ENCODE data around the gene CBR1. TPM values are rescaled to one million over a fixed set of nuclear protein-coding genes. Genes with fewer than 3 reads are reported as not detected.

Gene CBR1
- total and polyA plus RNA-seq, 2 donors (not counting 3 experiments of a cell fraction or from before 2014, with no cell fraction given) = 41.3 to 124 TPM

- Histone ChIP-seq H3K36me3 (ENCODE audit: control insufficient read depth in 2 of 2, extremely low read depth in 1 of 2, insufficient read depth in 2 of 2, low read length in 2 of 2) (peaks cover 0 to 20% of the 10 kb centered on the region in 2 experiments), H3K4me2 (ENCODE audit: insufficient read depth, low read length) (no peak overlapping the region), H2AFZ (ENCODE audit: low read depth, low read length) (no peak overlapping the region), H3K9me1 (replicated peaks; ENCODE audit: control insufficient read depth, extremely low read depth, insufficient read depth, low read length) (no peaks in the 10 kb centered on the region), H3K4me3 (replicated peaks in 1 of 3; ENCODE audit: insufficient read depth in 1 of 3, low read depth in 1 of 3, low read length in 3 of 3) (no peak overlapping the region), H4K20me1 (replicated peaks; ENCODE audit: control insufficient read depth, extremely low read depth, insufficient read depth, low read length) (no peaks in the 10 kb centered on the region), H3K9ac (replicated peaks; ENCODE audit: extremely low read depth, insufficient read depth, low read length) (no peak overlapping the region), H3K79me2 (ENCODE audit: control insufficient read depth, insufficient read depth, low read length) (no peaks in the 10 kb centered on the region), H3K9me3 (replicated peaks; ENCODE audit: control insufficient read depth, insufficient read depth, low read length) (no peaks in the 10 kb centered on the region), H3K27ac (ENCODE audit: insufficient read depth, low read depth, low read length) (no peak overlapping the region), H3K27me3 (ENCODE audit: control insufficient read depth in 2 of 2, insufficient read depth in 2 of 2, low read length in 2 of 2) (peaks cover 0 to 2% of the 10 kb centered on the region in 2 experiments), H3K4me1 (ENCODE audit: control insufficient read depth, extremely low read depth, insufficient read depth, low read length) (no peaks in the 10 kb centered on the region)
- no TSS peak for BruUV-seq (replicated peaks)
- dilution Hi-C loops (cut with MboI; ENCODE audit: extremely low pct_ligation_motif_present, low sequenced_read_pairs) (no loop called here), intact Hi-C loops (cut with micrococcal nuclease) (no loop called here)
- ChIA-PET POLR2A (no interaction called here), CTCF (interaction anchor here (1.6 kb wide), 1 partner anchor 69 kb away, joined by 3 read pairs; no protein-coding TSS in a partner anchor)
- DNase-seq (ENCODE audit: low read depth, low spot score) (no peak), FAIRE-seq (no peak)
- TF ChIP-seq POLR2AphosphoS5 (IDR thresholded peaks at IDR 0.05; ENCODE audit: insufficient read depth, low read depth, low read length) = no peak
- TF ChIP-seq EZH2 (IDR thresholded peaks at IDR 0.05; ENCODE audit: borderline replicate concordance, low read depth, low read length, severe bottlenecking) = no peak
- no peak for TF ChIP-seq FOS (IDR thresholded peaks at IDR 0.05; ENCODE audit: borderline replicate concordance, insufficient read depth, low read length)
- TF ChIP-seq, protein P1, sequence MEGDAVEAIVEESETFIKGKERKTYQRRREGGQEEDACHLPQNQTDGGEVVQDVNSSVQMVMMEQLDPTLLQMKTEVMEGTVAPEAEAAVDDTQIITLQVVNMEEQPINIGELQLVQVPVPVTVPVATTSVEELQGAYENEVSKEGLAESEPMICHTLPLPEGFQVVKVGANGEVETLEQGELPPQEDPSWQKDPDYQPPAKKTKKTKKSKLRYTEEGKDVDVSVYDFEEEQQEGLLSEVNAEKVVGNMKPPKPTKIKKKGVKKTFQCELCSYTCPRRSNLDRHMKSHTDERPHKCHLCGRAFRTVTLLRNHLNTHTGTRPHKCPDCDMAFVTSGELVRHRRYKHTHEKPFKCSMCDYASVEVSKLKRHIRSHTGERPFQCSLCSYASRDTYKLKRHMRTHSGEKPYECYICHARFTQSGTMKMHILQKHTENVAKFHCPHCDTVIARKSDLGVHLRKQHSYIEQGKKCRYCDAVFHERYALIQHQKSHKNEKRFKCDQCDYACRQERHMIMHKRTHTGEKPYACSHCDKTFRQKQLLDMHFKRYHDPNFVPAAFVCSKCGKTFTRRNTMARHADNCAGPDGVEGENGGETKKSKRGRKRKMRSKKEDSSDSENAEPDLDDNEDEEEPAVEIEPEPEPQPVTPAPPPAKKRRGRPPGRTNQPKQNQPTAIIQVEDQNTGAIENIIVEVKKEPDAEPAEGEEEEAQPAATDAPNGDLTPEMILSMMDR (IDR thresholded peaks at IDR 0.05; ENCODE audit: extremely low read depth in 1 of 2, insufficient read depth in 1 of 2, low read depth in 1 of 2, low read length in 2 of 2) = no peak
- TF ChIP-seq MYC (IDR thresholded peaks at IDR 0.05; ENCODE audit: low read depth, low read length) = no peak
- no peak for TF ChIP-seq GATA2 (IDR thresholded peaks at IDR 0.05; ENCODE audit: insufficient read depth, insufficient read length, low read depth, low read length)
- no peak for TF ChIP-seq MAX (IDR thresholded peaks at IDR 0.05; ENCODE audit: insufficient read depth, insufficient read length)
These were observed 34.4 kb upstream of the CBR1 start for GRCh38 chr21:36035381-36035791.

All from endothelial cell of umbilical vein (primary cell).